ENCODE results near the gene UNC13A. TPM values are rescaled to one million over a fixed set of nuclear protein-coding genes. Genes with fewer than 3 reads are reported as not detected.

UNC13A gene
- total and polyA plus RNA-seq, 2 donors (not counting 3 experiments of a cell fraction or from before 2014, with no cell fraction given), result 0.04 to 0.09 TPM

DNA sequence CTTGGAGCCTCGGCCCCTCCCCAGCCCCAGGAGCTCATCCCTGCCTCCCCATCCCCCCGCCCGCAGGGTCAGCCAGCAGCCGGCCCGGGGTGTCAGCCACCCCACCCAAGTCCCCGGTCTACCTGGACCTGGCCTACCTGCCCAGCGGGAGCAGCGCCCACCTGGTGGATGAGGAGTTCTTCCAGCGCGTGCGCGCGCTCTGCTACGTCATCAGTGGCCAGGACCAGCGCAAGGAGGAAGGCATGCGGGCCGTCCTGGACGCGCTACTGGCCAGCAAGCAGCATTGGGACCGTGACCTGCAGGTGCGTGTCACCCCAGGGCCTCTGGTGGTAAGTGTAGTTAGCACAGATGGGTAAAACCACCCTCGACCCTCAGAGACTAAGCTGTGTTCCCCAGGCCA lies 45.0 kb upstream of the UNC13A start:
- intact Hi-C loops (cut with micrococcal nuclease), result no loop called here
- POLR2A ChIA-PET, result interaction anchor here (0.6 kb wide), 1 partner anchor 11 kb away, joined by 10 read pairs; no protein-coding TSS in a partner anchor
- no TSS peak for BruUV-seq (replicated peaks)
- peaks cover 1% of the 10 kb centered on the region for H3K4me1 ChIP-seq (ENCODE audit: control insufficient read depth, extremely low read depth, insufficient read depth, low read length)
- H3K27me3 ChIP-seq (ENCODE audit: control insufficient read depth in 2 of 2, insufficient read depth in 2 of 2, low read length in 2 of 2), result no peaks in the 10 kb centered on the region
- no peak overlapping the region for H3K9ac ChIP-seq (replicated peaks; ENCODE audit: extremely low read depth, insufficient read depth, low read length)
- H3K9me3 ChIP-seq (replicated peaks; ENCODE audit: control insufficient read depth, insufficient read depth, low read length), result no peaks in the 10 kb centered on the region
- H3K4me3 ChIP-seq (replicated peaks in 1 of 3; ENCODE audit: insufficient read depth in 1 of 3, low read depth in 1 of 3, low read length in 3 of 3), result no peak overlapping the region
- H3K36me3 ChIP-seq (ENCODE audit: control insufficient read depth in 2 of 2, extremely low read depth in 1 of 2, insufficient read depth in 2 of 2, low read length in 2 of 2), result peaks cover 35 to 42% of the 10 kb centered on the region in 2 experiments
- FAIRE-seq (no peak), DNase-seq (ENCODE audit: low read depth, low spot score) (no peak)
- H3K9me1 ChIP-seq (replicated peaks; ENCODE audit: control insufficient read depth, extremely low read depth, insufficient read depth, low read length), result no peaks in the 10 kb centered on the region
- no peak overlapping the region for H3K4me2 ChIP-seq (ENCODE audit: insufficient read depth, low read length)
- dilution Hi-C loops (cut with MboI; ENCODE audit: extremely low pct_ligation_motif_present, low sequenced_read_pairs), result no loop called here
- peaks cover 56% of the 10 kb centered on the region for H3K79me2 ChIP-seq (ENCODE audit: control insufficient read depth, insufficient read depth, low read length)
- H3K27ac ChIP-seq (ENCODE audit: insufficient read depth, low read depth, low read length), result no peak overlapping the region
- no peak overlapping the region for H2AFZ ChIP-seq (ENCODE audit: low read depth, low read length)
- CTCF ChIA-PET, result interaction anchor here (1.2 kb wide), 1 partner anchor 12 kb away, joined by 3 read pairs; no protein-coding TSS in a partner anchor
- no peaks in the 10 kb centered on the region for H4K20me1 ChIP-seq (replicated peaks; ENCODE audit: control insufficient read depth, extremely low read depth, insufficient read depth, low read length)
- TF ChIP-seq GATA2 (IDR thresholded peaks at IDR 0.05; ENCODE audit: insufficient read depth, insufficient read length, low read depth, low read length) (no peak), POLR2A (IDR thresholded peaks at IDR 0.05; ENCODE audit: low read depth, low read length) (no peak), POLR2AphosphoS5 (IDR thresholded peaks at IDR 0.05; ENCODE audit: insufficient read depth, low read depth, low read length) (no peak)
- TF ChIP-seq, protein P1, sequence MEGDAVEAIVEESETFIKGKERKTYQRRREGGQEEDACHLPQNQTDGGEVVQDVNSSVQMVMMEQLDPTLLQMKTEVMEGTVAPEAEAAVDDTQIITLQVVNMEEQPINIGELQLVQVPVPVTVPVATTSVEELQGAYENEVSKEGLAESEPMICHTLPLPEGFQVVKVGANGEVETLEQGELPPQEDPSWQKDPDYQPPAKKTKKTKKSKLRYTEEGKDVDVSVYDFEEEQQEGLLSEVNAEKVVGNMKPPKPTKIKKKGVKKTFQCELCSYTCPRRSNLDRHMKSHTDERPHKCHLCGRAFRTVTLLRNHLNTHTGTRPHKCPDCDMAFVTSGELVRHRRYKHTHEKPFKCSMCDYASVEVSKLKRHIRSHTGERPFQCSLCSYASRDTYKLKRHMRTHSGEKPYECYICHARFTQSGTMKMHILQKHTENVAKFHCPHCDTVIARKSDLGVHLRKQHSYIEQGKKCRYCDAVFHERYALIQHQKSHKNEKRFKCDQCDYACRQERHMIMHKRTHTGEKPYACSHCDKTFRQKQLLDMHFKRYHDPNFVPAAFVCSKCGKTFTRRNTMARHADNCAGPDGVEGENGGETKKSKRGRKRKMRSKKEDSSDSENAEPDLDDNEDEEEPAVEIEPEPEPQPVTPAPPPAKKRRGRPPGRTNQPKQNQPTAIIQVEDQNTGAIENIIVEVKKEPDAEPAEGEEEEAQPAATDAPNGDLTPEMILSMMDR (IDR thresholded peaks at IDR 0.05; ENCODE audit: extremely low read depth in 1 of 2, insufficient read depth in 1 of 2, low read depth in 1 of 2, low read length in 2 of 2), result no peak

DNA sequence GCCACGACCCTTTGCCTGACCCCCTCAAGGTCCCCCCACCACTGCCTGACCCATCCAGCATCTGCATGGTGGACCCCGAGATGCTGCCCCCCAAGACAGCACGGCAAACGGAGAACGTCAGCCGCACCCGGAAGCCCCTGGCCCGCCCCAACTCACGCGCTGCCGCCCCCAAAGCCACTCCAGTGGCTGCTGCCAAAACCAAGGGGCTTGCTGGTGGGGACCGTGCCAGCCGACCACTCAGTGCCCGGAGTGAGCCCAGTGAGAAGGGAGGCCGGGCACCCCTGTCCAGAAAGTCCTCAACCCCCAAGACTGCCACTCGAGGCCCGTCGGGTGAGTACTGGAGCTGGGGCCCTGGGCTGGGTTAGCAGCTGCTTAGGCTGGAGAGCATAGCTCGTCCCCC lies 39.7 kb upstream of the UNC13A start:
- Histone ChIP-seq H3K27me3 (ENCODE audit: control insufficient read depth in 2 of 2, insufficient read depth in 2 of 2, low read length in 2 of 2) (no peaks in the 10 kb centered on the region), H3K9ac (replicated peaks; ENCODE audit: extremely low read depth, insufficient read depth, low read length) (no peak overlapping the region), H3K4me3 (replicated peaks in 1 of 3; ENCODE audit: insufficient read depth in 1 of 3, low read depth in 1 of 3, low read length in 3 of 3) (no peak overlapping the region), H3K9me1 (replicated peaks; ENCODE audit: control insufficient read depth, extremely low read depth, insufficient read depth, low read length) (no peaks in the 10 kb centered on the region), H3K79me2 (ENCODE audit: control insufficient read depth, insufficient read depth, low read length) (peaks cover 99% of the 10 kb centered on the region), H3K9me3 (replicated peaks; ENCODE audit: control insufficient read depth, insufficient read depth, low read length) (no peaks in the 10 kb centered on the region), H2AFZ (ENCODE audit: low read depth, low read length) (no peak overlapping the region), H3K36me3 (ENCODE audit: control insufficient read depth in 2 of 2, extremely low read depth in 1 of 2, insufficient read depth in 2 of 2, low read length in 2 of 2) (peaks cover 47 to 57% of the 10 kb centered on the region in 2 experiments), H3K4me1 (ENCODE audit: control insufficient read depth, extremely low read depth, insufficient read depth, low read length) (peaks cover 3% of the 10 kb centered on the region), H3K4me2 (ENCODE audit: insufficient read depth, low read length) (no peak overlapping the region), H4K20me1 (replicated peaks; ENCODE audit: control insufficient read depth, extremely low read depth, insufficient read depth, low read length) (no peaks in the 10 kb centered on the region), H3K27ac (ENCODE audit: insufficient read depth, low read depth, low read length) (no peak overlapping the region)
- POLR2A ChIA-PET, result interaction anchor here (0.9 kb wide), 1 partner anchor 71 kb away, joined by 5 read pairs; no protein-coding TSS in a partner anchor
- CTCF ChIA-PET, result no interaction called here
- DNase-seq (ENCODE audit: low read depth, low spot score) (no peak), FAIRE-seq (no peak)
- dilution Hi-C loops (cut with MboI; ENCODE audit: extremely low pct_ligation_motif_present, low sequenced_read_pairs), result no loop called here
- no TSS peak for BruUV-seq (replicated peaks)
- intact Hi-C loops (cut with micrococcal nuclease), result no loop called here
- TF ChIP-seq FOS (IDR thresholded peaks at IDR 0.05; ENCODE audit: borderline replicate concordance, insufficient read depth, low read length) (no peak), POLR2AphosphoS5 (IDR thresholded peaks at IDR 0.05; ENCODE audit: insufficient read depth, low read depth, low read length) (no peak), JUN (IDR thresholded peaks at IDR 0.05; ENCODE audit: borderline replicate concordance, insufficient read depth, insufficient read length, low read depth) (no peak)
- TF ChIP-seq, protein P2, sequence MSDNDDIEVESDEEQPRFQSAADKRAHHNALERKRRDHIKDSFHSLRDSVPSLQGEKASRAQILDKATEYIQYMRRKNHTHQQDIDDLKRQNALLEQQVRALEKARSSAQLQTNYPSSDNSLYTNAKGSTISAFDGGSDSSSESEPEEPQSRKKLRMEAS (IDR thresholded peaks at IDR 0.05; ENCODE audit: insufficient read depth, insufficient read length), result no peak

All from endothelial cell of umbilical vein (primary cell).